T-helper 2 cell treated with Interferon-gamma antibody and Interleukin-4, amounts not matched to agents 5 μg/mL and 100 μg/mL, for 36 hours (primary cell): ENCODE results near the gene CACNA1S.

Source experiments
- DNase-seq: peaks from one replicate; pipeline ENCODE4 v3.0.0; 2021; ENCODE audit warnings: low spot score
- H3K27ac Mint-ChIP-seq: one replicate; pipeline ENCODE4 v1.8.0; 2021; ENCODE audit warnings: mild to moderate bottlenecking, mixed read lengths
- H3K27me3 Mint-ChIP-seq: one replicate; pipeline ENCODE4 v1.8.0; 2021; ENCODE audit warnings: low read depth, mixed read lengths
- H3K36me3 Mint-ChIP-seq: one replicate; pipeline ENCODE4 v1.8.0; 2021; ENCODE audit warnings: low read depth, mixed read lengths
- H3K4me1 Mint-ChIP-seq: one replicate; pipeline ENCODE4 v1.8.0; 2021; ENCODE audit warnings: low read depth, mixed read lengths
- H3K4me3 Mint-ChIP-seq: one replicate; pipeline ENCODE4 v1.8.0; 2022; ENCODE audit warnings: mild to moderate bottlenecking, moderate library complexity, mixed read lengths
- H3K9me3 Mint-ChIP-seq: one replicate; pipeline ENCODE4 v1.8.0; 2021; ENCODE audit warnings: mixed read lengths

The CACNA1S gene

GRCh38 chr1:201015551-201016091, 96.6 kb downstream of the CACNA1S start:
- DNase-seq: peak; percentile 32
- H3K36me3 Mint-ChIP-seq: peaks cover 18% of the 10 kb centered on the region
- H3K27me3 Mint-ChIP-seq: no peaks in the 10 kb centered on the region
- peak overlapping the region; percentile 86 for H3K27ac Mint-ChIP-seq
- peak overlapping the region; percentile 64 for H3K4me3 Mint-ChIP-seq
- H3K9me3 Mint-ChIP-seq: no peaks in the 10 kb centered on the region
- H3K4me1 Mint-ChIP-seq: peaks cover 80% of the 10 kb centered on the region

GRCh38 chr1:201014816-201015200, 97.4 kb downstream of the CACNA1S start:
- Mint-ChIP-seq H3K4me3 (peak overlapping the region; percentile 3), H3K27ac (peak overlapping the region; percentile 71), H3K27me3 (no peaks in the 10 kb centered on the region)

GRCh38 chr1:201013991-201014815, 98.0 kb downstream of the CACNA1S start:
- DNase-seq: no peak
- Mint-ChIP-seq H3K9me3 (no peaks in the 10 kb centered on the region), H3K4me3 (peak overlapping the region; percentile 63), H3K27ac (peak overlapping the region; percentile 86), H3K36me3 (peaks cover 20% of the 10 kb centered on the region), H3K4me1 (peaks cover 74% of the 10 kb centered on the region), H3K27me3 (no peaks in the 10 kb centered on the region)

More at GRCh38 chr1:201014816-201015200, 97.4 kb downstream of the CACNA1S start:
- Mint-ChIP-seq H3K4me1 (peaks cover 74% of the 10 kb centered on the region), H3K36me3 (peaks cover 18% of the 10 kb centered on the region), H3K9me3 (no peaks in the 10 kb centered on the region)
- no peak for DNase-seq

- Mint-ChIP-seq H3K27me3 (no peaks in the 10 kb centered on the region), H3K9me3 (no peaks in the 10 kb centered on the region), H3K4me1 (peaks cover 66% of the 10 kb centered on the region), H3K4me3 (peak overlapping the region; percentile 63), H3K36me3 (peaks cover 18% of the 10 kb centered on the region), H3K27ac (peak overlapping the region; percentile 86)
- DNase-seq: no peak
These were observed 99.2 kb downstream of the CACNA1S start for GRCh38 chr1:201013031-201013485.

GRCh38 chr1:201011616-201012015, 100.6 kb downstream of the CACNA1S start:
- H3K27ac Mint-ChIP-seq: peak overlapping the region; percentile 40
- H3K36me3 Mint-ChIP-seq: peaks cover 13% of the 10 kb centered on the region
- peaks cover 53% of the 10 kb centered on the region for H3K4me1 Mint-ChIP-seq
- no peak for DNase-seq
- no peaks in the 10 kb centered on the region for H3K27me3 Mint-ChIP-seq
- H3K4me3 Mint-ChIP-seq: peak overlapping the region; percentile 7
- H3K9me3 Mint-ChIP-seq: no peaks in the 10 kb centered on the region

GRCh38 chr1:201009962-201010645, 102.1 kb downstream of the CACNA1S start:
- no peak for DNase-seq
- peaks cover 40% of the 10 kb centered on the region for H3K4me1 Mint-ChIP-seq
- peak overlapping the region; percentile 24 for H3K27ac Mint-ChIP-seq
- H3K4me3 Mint-ChIP-seq: no peak overlapping the region
- H3K36me3 Mint-ChIP-seq: peaks cover 16% of the 10 kb centered on the region
- H3K27me3 Mint-ChIP-seq: no peaks in the 10 kb centered on the region
- H3K9me3 Mint-ChIP-seq: no peaks in the 10 kb centered on the region

GRCh38 chr1:201008666-201009360, 103.4 kb downstream of the CACNA1S start:
- H3K4me1 Mint-ChIP-seq: peaks cover 33% of the 10 kb centered on the region
- H3K36me3 Mint-ChIP-seq: peaks cover 19% of the 10 kb centered on the region
- DNase-seq: no peak
- H3K27ac Mint-ChIP-seq: no peak overlapping the region
- H3K4me3 Mint-ChIP-seq: no peak overlapping the region
- no peaks in the 10 kb centered on the region for H3K9me3 Mint-ChIP-seq
- no peaks in the 10 kb centered on the region for H3K27me3 Mint-ChIP-seq

- Mint-ChIP-seq H3K9me3 (no peaks in the 10 kb centered on the region), H3K4me1 (peaks cover 22% of the 10 kb centered on the region), H3K36me3 (peaks cover 27% of the 10 kb centered on the region), H3K27ac (no peak overlapping the region), H3K4me3 (no peak overlapping the region), H3K27me3 (no peaks in the 10 kb centered on the region)
- DNase-seq: no peak
These were observed 104.7 kb downstream of the CACNA1S start for GRCh38 chr1:201007481-201007880.

- Mint-ChIP-seq H3K36me3 (peaks cover 37% of the 10 kb centered on the region), H3K4me1 (peaks cover 12% of the 10 kb centered on the region), H3K27me3 (no peaks in the 10 kb centered on the region), H3K27ac (no peak overlapping the region), H3K4me3 (no peak overlapping the region), H3K9me3 (no peaks in the 10 kb centered on the region)
- DNase-seq: no peak
These were observed 105.8 kb downstream of the CACNA1S start for GRCh38 chr1:201006450-201006849.

GRCh38 chr1:201004732-201005131, 107.5 kb downstream of the CACNA1S start:
- peaks cover 43% of the 10 kb centered on the region for H3K36me3 Mint-ChIP-seq
- no peaks in the 10 kb centered on the region for H3K27me3 Mint-ChIP-seq
- H3K27ac Mint-ChIP-seq: no peak overlapping the region
- H3K9me3 Mint-ChIP-seq: no peaks in the 10 kb centered on the region
- H3K4me3 Mint-ChIP-seq: no peak overlapping the region
- peaks cover 7% of the 10 kb centered on the region for H3K4me1 Mint-ChIP-seq
- no peak for DNase-seq

GRCh38 chr1:201004154-201004553, 108.1 kb downstream of the CACNA1S start:
- peaks cover 43% of the 10 kb centered on the region for H3K36me3 Mint-ChIP-seq
- no peak overlapping the region for H3K27ac Mint-ChIP-seq
- H3K4me3 Mint-ChIP-seq: no peak overlapping the region

GRCh38 chr1:201002510-201002909, 109.7 kb downstream of the CACNA1S start:
- Mint-ChIP-seq H3K27ac (no peak overlapping the region), H3K36me3 (peaks cover 54% of the 10 kb centered on the region), H3K9me3 (no peaks in the 10 kb centered on the region), H3K27me3 (no peaks in the 10 kb centered on the region), H3K4me1 (peaks cover 2% of the 10 kb centered on the region), H3K4me3 (no peak overlapping the region)
- no peak for DNase-seq

More at GRCh38 chr1:201004154-201004553, 108.1 kb downstream of the CACNA1S start:
- DNase-seq: no peak
- Mint-ChIP-seq H3K27me3 (no peaks in the 10 kb centered on the region), H3K9me3 (no peaks in the 10 kb centered on the region), H3K4me1 (peaks cover 2% of the 10 kb centered on the region)

GRCh38 chr1:201001962-201002361, 110.3 kb downstream of the CACNA1S start:
- no peak for DNase-seq
- Mint-ChIP-seq H3K4me1 (peaks cover 3% of the 10 kb centered on the region), H3K36me3 (peaks cover 58% of the 10 kb centered on the region), H3K27me3 (no peaks in the 10 kb centered on the region), H3K4me3 (no peak overlapping the region), H3K9me3 (no peaks in the 10 kb centered on the region), H3K27ac (no peak overlapping the region)
